Measurements from ENCODE around the gene CLEC2L.

GRCh38 chr7:139482662-139483466, 40.6 kb upstream of the CLEC2L start:
- TF ChIP-seq ZFP30 (CRISPR knock-in tag; IDR thresholded peaks at IDR 0.05) (no peak), BACH2 (CRISPR knock-in tag; IDR thresholded peaks at IDR 0.05; ENCODE audit: borderline replicate concordance) (no peak), ZNF8 (CRISPR knock-in tag; IDR thresholded peaks at IDR 0.05) (no peak), TSHZ2 (CRISPR knock-in tag; IDR thresholded peaks at IDR 0.05) (no peak), GLIS3 (CRISPR knock-in tag; IDR thresholded peaks at IDR 0.05) (no peak), ZFP3 (CRISPR knock-in tag; IDR thresholded peaks at IDR 0.05) (no peak)
- TF ChIP-seq, protein P1, sequence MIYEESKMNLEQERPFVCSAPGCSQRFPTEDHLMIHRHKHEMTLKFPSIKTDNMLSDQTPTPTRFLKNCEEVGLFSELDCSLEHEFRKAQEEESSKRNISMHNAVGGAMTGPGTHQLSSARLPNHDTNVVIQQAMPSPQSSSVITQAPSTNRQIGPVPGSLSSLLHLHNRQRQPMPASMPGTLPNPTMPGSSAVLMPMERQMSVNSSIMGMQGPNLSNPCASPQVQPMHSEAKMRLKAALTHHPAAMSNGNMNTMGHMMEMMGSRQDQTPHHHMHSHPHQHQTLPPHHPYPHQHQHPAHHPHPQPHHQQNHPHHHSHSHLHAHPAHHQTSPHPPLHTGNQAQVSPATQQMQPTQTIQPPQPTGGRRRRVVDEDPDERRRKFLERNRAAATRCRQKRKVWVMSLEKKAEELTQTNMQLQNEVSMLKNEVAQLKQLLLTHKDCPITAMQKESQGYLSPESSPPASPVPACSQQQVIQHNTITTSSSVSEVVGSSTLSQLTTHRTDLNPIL (CRISPR knock-in tag; IDR thresholded peaks at IDR 0.05; ENCODE audit: low read depth): no peak
